Measurements from ENCODE around the gene BOLL.
"Not testable (repeated sequence)": the region's sequence is repeated elsewhere in the genome, so short reads cannot be mapped to it uniquely, and the experiment has no call there.

The BOLL gene

GRCh38 chr2:197710424-197711042 is 74.6 kb downstream of the BOLL start:
- TF ChIP-seq CREB5 (CRISPR knock-in tag; IDR thresholded peaks at IDR 0.05; ENCODE audit: low read depth) (no peak), TSHZ2 (CRISPR knock-in tag; IDR thresholded peaks at IDR 0.05) (no peak), ESRRG (CRISPR knock-in tag; IDR thresholded peaks at IDR 0.05) (no peak), ZFP3 (CRISPR knock-in tag; IDR thresholded peaks at IDR 0.05) (no peak), OSR1 (CRISPR knock-in tag; IDR thresholded peaks at IDR 0.05) (no peak), RARB (CRISPR knock-in tag; IDR thresholded peaks at IDR 0.05) (no peak), ARNTL (CRISPR knock-in tag; IDR thresholded peaks at IDR 0.05; ENCODE audit: borderline replicate concordance, low read depth) (no peak), PATZ1 (CRISPR knock-in tag; IDR thresholded peaks at IDR 0.05; ENCODE audit: borderline replicate concordance) (no peak), BACH2 (CRISPR knock-in tag; IDR thresholded peaks at IDR 0.05; ENCODE audit: borderline replicate concordance) (no peak), ZC3H10 (CRISPR knock-in tag; IDR thresholded peaks at IDR 0.05) (no peak), TCF4 (CRISPR knock-in tag; IDR thresholded peaks at IDR 0.05; ENCODE audit: borderline replicate concordance) (no peak), ZNF70 (CRISPR knock-in tag; IDR thresholded peaks at IDR 0.05) (no peak), TOX (CRISPR knock-in tag; IDR thresholded peaks at IDR 0.05; ENCODE audit: borderline replicate concordance) (no peak), POU6F1 (CRISPR knock-in tag; IDR thresholded peaks at IDR 0.05; ENCODE audit: borderline replicate concordance, low read depth) (no peak), SNAI2 (CRISPR knock-in tag; IDR thresholded peaks at IDR 0.05) (no peak), ZFP30 (CRISPR knock-in tag; IDR thresholded peaks at IDR 0.05) (no peak), CSRNP3 (CRISPR knock-in tag; IDR thresholded peaks at IDR 0.05) (no peak)

GRCh38 chr2:197709140-197709539 is 76.0 kb downstream of the BOLL start:
- ATAC-seq: not testable (repeated sequence)

More at GRCh38 chr2:197710424-197711042, 74.6 kb downstream of the BOLL start:
- ATAC-seq: no peak

GRCh38 chr2:197708331-197708730 is 76.8 kb downstream of the BOLL start:
- ATAC-seq: no peak
- TF ChIP-seq ISL1 (CRISPR knock-in tag; IDR thresholded peaks at IDR 0.05): peak; percentile 15; the same call in 1 of the 2 replicates
- no peak for TF ChIP-seq TSHZ2 (CRISPR knock-in tag; IDR thresholded peaks at IDR 0.05)

Data from SK-N-SH treated with all-trans-retinoic acid at 6 μM for 48 hours (cell line).